ELF-1 (cell line): Measurements from ENCODE around the gene POU6F2.
"Not testable (repeated sequence)": the region's sequence is repeated elsewhere in the genome, so short reads cannot be mapped to it uniquely, and the experiment has no call there.

ENCODE experiments used
- DNase-seq: peaks from one replicate; pipeline ENCODE4 v3.0.0-alpha.2; 2016; ENCODE audit warnings: low read depth, low spot score

Gene POU6F2

DNA sequence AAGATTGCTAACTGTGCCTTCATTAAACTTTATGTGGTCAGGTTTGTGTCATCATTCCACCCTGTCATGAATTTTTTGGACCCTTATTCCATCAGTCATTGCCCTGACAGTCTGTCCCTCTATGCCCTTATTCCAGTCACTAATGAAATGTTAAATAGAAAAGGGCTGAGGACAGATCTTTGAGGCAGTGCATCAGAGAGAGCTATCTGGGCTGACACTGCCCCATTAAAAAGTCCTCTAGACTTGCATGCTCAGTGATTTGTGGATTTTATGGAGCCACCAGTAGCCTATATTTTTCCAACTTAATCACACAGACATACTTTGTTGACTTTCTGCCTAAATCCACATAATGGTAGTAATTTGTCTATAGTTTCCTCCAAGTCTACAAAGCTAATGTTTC lies 323.8 kb downstream of the POU6F2 start:
- DNase-seq, result no peak

DNA sequence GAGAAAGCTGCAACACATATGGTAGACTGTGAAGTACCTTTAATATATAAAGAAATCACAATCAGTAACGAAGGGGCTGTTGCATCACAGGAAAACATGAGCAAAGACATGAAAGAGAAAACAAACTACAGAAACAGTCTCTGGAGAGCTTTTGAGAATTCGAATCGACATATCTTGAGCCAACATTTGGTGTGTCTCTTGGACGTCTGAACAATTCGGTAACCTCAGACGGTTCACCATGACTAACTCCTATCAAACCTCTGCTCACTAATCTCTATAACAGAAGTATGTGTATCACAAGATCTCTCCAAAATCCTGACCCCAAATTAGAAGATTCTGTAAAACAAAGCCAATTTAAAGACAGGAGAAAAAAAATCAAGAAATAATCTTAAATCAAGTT lies 326.5 kb downstream of the POU6F2 start:
- no peak for DNase-seq

DNA sequence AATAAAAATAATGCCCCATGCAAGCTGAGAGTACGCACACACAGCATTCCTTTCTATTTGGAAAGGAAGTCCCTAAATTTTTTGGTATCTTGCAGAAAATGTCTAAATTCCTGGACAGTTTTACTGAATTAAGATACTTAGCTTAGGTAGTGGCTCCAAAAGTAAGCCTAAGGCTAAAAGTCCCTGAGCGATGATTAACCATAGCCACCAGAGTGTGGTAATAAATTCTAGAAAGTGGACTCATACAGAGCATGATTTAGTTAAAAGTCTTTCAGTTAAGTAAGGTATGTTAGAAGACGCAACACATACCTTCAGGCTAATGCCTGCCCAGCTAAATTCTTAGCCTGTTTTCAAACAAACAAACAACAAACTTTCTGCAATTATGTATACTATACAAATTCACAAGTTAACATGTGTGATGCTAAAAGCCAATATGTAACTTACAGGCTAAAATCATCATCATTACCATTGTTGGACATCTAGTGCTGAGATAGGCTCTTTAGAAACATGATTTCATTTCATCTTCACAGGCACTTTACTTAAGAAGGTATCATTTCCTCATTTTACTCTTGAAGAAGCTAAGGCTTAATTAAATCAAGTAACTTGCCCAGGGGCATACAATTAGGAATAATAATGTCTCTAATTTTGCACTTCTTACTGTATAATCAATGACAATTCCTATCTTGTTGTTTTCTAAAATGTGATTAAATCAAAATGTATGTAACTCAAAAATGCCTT lies 327.1 kb downstream of the POU6F2 start:
- DNase-seq, result no peak

DNA sequence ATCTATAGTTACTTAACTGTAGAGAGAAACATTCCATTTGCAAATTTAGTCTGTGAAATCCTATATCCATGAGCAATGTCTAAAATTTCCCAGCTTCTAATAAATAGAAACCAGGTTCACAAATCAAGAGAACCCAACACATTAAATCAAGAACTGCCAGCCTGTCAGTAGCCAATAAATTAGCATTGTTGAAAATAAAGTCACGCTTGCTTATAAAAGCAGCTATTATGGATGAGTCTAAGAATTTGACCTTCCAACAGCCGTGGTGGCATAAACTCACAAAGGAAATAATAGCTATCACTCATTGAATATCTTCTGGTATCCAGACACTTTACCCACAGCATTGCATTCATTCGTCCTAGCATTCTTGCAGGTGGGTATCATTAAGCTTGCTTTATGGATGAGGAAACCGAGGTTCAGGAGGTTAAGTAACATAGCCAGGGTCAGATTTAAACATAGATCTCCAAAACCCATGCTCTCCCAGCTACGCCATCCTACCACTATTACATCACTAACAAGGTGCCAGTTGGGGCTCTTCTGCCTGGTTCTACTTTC lies 328.4 kb downstream of the POU6F2 start:
- no peak for DNase-seq

DNA sequence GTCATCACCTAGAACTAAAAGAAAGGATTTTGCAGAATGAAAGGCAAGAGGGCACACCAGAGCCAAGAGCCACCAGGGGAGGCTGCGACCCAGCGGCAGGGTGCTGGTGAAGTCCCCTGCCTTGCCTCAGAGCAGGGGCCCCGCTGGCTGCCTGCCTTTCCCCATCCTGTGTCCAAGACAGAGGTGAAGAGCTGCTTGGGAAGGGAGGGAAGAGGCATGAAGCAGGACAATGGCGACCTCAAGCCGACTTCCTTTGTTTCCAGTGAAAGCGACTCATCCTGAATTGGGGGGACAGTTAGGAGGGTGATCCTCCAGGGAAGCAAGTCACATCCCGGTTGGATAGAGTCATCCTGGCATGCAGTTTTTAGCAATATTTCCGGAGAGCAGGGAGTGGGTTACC lies 333.0 kb downstream of the POU6F2 start:
- no peak for DNase-seq

DNA sequence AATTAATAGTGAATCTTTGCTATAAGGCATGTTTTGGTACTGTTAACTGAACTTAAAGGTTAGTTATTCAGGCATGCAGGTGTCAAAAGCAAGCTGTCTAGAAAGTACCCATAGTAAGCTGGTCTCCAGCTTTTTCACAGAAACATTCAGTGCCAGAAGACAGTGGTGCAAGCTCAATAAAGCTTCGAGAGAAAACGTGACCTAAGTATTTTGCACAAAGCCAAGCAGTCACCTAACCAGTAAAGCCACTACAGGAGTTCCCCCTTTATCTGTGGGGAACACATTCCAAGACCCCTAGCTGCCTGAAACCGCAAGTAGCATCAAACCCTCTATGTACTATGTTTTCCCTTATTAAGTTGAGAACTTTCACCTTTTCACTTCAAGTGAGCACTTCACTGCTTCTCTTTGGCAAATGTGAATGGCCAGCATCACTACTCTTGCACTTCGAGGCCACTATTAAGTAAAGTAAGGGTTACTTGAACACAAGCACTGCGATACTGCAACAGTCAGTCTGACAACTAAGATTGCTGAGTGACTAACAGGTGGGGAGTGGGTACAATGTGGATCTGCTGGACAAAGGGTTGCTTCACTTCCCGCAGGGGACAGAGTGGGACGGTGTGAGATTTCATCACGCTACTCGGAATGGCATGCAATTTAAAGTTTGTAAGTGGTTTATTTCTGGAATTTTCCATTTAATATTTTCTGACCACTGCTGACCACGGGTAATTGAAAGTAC lies 334.7 kb downstream of the POU6F2 start:
- DNase-seq, result no peak

DNA sequence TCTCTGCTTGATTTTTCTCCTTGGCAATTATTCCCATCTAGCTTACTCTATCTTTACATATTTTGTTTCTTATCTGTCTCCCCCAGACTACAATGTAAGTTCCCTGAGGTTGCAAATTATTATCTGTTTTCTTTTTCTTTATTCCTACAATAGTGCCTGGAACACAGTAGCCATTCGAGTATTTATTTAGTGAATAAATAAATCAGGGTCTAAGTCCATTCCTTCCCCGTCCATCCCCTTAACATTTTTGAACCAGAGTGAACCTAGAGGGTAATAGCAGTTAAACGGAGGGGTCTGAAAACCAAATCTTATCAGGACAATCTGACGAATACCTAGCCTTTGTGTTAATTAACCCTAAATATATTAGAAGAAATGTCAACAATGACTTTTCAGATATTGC lies 335.7 kb downstream of the POU6F2 start:
- DNase-seq, result no peak

DNA sequence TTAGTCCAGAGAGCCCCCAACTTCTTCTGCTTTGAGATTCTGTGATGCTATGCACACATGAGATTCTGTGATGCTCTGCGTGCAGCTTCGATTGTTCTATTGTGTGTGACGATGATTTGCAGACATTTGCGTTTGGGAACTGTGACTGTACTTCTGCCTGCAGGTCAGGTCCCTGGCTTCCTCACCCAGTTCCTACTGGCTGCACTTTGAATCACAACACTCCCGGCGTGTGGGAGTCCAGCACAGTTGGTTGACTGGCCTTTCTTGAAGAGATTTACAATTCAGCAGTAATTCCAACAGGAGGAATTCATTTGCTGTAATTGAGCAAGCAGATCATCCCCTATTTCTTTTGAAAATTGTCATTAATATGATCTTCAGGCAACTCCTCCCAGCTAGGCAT lies 336.3 kb downstream of the POU6F2 start:
- no peak for DNase-seq

DNA sequence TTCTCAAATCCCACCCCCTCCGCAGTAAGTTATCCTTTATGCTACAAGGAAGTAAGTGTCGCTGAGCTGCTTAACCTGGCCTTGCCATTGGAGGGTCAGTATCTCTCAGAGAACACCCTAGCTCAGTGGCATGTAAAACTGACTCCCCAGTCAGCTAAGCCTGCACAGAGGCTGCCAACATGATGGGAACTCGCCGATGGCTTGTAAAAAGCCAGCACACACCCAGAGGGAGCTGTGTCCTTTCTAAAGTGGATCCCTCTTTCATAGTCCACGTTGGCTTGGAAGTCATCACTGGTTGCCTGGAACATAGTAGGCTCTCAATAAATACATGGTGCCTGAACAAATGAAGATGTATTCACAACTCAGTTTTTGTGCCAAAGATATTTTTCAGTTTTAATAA lies 339.4 kb downstream of the POU6F2 start:
- no peak for DNase-seq

DNA sequence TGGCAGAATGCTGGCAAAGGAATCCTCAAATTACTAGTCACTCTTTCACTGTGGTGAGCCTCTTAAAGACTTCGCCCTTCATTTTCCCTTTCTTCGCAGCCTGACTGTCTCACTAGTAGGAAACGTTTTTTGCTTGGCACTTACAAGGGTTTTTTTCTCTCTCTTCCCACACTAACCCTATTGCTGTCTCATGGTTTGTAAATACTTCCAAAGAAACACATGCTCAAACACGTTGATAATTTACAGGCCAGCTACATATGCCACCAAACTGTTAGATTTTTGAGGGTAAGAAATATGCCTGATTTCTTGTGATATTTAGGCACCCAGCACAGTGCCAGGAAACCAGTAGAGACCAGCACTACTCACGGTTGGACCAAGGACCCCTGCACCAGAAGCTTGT lies 340.2 kb downstream of the POU6F2 start:
- DNase-seq, result no peak

DNA sequence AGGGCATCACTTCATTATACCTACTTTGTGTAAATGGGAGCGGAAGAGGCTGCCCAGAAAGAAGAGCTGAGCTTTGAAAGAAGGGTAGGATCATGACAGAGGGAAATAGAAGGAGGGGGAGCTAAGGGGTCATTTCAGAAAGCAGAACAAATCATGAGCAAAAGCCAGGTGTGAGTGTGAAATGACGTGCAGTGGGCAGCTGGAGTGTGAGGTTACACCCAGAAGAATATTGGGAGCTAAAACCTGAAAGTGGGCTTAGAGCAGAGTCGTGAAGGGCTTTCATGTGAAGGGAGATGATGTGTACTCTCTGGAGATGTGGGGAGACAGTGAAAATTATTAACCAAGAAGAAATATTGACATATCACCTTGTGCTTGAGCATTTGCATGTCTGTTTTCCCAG lies 343.5 kb downstream of the POU6F2 start:
- no peak for DNase-seq

DNA sequence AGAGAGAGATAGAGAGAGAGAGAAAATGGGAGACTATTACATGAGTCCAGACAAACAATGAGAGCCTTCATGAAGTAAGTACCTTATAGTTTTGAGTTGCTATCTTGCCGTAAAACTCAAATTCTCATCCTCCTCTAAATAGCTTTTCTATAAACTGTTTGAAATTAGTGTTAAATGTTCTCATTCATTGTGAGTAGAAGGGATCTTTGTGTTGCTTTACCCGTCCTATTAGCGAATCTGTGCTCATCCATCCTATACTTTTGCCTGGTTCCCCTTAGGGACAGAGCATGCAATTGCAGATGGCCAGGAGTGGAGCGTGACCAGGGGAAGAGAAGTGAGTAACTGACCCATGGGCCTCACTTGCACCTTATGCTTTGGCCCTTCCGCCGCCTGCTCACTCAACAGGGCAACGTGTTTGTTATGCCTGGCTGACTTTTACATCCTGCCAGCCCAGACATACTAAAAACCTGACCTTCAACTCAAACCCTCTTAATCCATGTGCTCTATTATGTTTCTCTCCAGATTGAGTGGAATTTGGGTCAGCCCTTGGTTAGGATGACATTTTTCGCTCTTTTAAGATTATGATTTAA lies 344.3 kb downstream of the POU6F2 start:
- DNase-seq, result no peak

DNA sequence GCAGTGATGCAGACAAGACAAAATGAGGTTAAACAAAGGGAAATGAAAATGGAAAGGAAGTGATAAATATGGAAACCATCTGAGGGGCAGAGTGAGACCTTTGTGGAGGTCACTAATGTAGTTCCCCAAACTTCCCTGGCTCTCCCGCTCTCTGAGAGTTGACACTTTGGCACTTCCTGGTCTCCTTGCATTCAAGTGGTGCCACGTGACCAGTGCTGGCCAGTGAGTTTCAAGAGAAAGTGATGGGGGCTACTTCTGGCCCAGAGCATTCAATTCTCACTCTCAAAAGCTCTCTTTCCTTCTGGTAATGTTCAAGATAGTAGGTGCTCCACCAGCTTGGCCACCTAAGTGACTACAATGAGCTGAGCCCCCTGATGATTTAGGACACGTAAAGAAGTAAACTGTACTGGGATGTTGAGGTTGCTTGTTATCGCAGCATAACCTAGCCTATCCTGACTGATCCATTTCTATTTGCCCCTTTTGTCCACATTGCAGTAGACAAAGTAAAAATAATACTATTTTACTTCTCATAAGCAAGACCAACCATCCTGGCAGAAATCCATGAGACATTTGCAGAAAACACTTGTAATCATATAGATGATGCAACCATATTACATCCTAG lies 346.5 kb downstream of the POU6F2 start:
- no peak for DNase-seq

DNA sequence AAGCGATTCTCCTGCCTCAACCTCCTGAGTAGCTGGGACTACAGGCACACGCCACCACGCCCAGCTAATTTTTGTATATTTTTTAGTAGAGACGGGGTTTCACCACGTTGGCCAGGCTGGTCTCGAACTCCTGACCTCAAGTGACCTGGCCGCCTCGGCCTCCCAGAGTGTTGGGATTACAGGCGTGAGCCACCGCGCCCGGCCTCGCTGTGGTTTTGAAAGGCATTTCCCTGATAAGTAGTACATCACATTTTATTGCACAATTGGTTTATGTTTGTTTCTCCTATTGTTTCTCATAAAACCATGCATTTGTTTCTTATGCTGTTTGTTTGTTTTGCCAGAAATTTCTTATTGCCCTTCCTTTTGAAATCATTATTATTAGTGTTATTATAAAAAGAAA lies 353.9 kb downstream of the POU6F2 start:
- DNase-seq, result not testable (repeated sequence)

DNA sequence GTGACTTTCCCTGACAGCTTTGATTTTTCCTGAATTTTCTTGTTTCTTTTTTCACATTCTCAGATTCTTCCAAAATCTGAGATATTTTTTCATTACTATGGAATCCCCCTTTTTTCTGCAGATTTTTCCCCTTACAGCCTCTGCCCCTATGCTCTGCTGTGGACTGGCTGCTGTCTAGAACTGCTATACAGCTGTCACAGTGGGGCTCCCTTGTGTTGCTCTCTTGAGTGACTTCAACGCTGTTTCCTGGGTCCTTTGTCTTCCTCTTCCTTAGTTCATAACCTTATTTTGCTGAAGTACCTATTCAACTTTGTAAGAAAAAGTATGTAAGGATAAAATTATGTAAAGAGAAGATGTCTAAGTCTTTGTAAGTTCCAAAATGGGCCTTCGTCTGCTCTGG lies 354.4 kb downstream of the POU6F2 start:
- no peak for DNase-seq

DNA sequence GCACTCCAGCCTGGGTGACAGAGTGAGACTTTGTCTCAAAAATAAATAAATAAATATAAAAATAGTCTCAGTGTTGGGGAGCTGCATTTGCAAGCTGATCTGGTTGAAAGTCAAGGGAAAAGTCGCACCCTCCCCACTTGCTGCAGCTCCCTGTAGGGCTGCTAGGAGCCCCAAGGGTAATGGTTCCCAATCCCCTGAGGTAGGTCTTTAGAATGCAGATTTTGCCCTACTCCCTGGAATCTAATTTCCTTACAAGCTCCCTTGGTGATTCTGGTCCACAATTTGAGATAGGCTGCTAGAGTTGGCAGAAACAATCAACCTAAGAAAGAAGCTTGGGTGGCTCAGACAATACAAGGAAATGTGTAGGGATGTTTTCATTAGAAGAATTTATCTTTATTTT lies 356.0 kb downstream of the POU6F2 start:
- DNase-seq, result no peak

DNA sequence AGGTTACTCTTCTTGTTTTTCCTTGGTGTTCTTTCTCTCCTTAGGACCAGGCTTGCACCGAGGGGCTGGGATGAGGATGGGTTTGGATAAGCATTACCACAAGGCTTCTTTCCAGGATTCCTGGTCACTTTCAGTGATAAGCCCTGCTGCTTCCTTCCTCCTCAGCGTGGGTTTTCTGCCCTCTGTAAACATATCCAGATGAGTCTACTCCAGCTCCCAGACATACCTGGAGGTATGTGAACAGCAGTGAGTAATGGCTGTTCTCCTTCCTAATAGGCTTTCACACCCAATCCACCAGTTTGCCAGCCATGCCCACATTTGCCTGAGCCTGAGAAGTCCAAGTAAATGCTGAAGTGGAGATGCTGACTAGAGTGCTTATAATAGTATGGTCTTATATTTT lies 358.7 kb downstream of the POU6F2 start:
- no peak for DNase-seq

DNA sequence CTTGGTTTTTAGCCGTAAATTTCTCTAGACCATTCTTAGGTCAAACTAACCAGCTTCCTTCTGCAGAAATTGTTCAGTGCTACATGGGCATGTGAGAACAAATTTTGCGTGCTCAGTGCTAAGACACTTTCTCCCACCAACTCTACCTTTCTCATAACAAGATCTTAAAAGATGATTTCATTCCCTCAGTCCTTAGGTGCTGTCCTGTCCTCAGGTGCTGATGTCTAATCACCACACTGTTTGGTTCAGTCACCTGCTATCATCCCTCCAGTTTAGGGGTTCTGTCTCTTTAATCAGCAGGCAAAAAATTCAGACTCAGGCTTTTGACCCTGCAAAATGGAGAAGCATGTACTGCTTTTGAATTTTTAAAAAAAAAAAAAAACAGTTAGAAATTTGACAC lies 361.0 kb downstream of the POU6F2 start:
- no peak for DNase-seq

DNA sequence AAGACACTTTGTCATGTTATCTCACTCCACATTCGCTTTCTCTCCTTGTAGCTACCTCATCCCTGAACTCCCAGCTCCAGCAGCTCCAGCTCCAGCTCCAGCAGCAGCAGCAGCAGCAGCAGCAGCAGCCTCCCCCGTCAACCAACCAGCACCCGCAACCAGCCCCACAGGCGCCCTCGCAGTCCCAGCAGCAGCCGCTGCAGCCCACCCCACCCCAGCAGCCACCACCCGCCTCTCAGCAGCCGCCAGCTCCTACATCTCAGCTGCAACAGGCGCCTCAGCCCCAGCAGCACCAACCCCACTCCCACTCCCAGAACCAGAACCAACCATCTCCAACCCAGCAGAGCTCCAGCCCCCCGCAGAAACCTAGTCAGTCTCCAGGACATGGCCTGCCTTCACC lies 361.9 kb downstream of the POU6F2 start:
- DNase-seq, result no peak

DNA sequence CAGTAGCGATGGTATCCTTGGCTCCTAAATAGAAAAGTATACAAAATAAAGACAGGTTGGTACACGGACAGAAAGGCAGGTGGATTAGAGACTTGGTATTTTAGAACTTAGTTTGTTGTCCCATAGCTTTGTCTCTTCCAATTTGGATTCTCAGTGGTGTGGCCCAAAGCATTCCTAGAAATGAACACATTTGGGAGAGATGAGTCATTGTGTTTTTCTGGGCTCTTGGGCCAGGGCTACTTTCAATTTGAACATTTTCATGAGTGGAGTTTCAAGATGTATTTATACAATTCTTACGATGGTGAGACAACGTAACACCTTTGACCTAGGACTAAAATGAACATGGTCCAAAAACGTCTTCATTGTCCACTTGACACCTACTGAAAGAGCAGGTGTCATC lies 363.4 kb downstream of the POU6F2 start:
- no peak for DNase-seq

DNA sequence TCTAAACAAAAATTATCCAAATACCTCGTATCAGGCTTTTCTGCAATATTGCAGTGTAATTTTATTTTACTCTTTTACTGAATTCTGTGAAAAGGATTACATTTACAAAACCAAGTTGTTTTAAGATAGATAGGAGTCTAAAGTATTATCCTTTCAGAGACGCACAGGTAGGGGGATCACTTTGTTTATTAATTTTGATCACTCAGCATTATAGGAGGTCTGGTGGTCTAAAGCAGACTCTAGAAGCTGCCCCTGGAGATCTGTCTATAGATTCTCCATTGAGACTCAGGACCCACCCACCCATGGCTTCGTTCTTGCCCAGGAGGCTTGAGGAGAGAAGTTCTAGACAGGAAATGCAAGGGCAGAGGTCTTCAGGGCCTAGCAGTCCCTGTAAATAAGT lies 365.1 kb downstream of the POU6F2 start:
- no peak for DNase-seq

DNA sequence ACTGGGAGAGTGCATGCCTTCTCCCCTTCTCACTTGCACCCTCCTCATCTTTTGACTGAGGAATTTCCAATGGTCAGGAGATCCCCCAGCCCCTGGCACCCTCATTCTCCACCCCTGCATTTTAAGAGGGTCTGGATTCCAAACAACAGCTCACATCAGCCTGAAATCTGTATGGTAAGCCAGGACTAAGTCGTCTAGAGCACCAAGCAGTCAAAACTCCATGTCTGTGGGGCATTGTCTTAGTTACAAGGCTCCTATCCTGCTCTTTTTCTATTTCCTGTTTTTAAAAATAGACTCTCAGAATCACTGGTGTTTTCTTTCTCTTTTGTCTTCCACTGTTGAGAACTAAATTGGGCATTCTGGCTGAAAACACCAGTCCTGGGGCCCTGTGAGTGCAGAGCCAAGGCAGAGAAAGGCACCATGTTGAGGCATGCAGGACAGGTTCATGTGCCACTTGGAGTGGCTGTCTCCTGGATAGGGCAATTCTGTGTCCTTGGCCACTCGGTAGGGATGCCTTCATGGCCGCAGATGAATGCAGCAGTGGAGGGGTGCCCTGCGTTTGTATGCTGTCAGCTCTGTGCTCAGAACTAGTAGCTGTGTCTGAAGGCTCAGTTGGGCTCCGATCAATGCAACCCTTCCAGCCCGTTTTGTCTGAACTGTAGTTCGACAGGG lies 371.9 kb downstream of the POU6F2 start:
- DNase-seq, result no peak
